Kidney (tissue), 14 donors: ENCODE data around the gene EID1. TPM values are rescaled to one million over a fixed set of nuclear protein-coding genes. Genes with fewer than 3 reads are reported as not detected.

Experiments used
- DNase-seq, 5 donors: peaks; one replicate each; pipeline ENCODE4 v3.0.0-alpha.2; 2013 to 2020
- FAIRE-seq: peaks from 2 replicates; lab custom pipeline; 2012; peaks lifted over from hg19 to GRCh38; lab: Jason Lieb, UNC
- H3K27ac ChIP-seq, 2 donors: one replicate each; pipeline ENCODE4 v1.7.0; 2013; ENCODE audit warnings: low read depth in 2 of 2, low read length in 2 of 2, inconsistent platforms in 1 of 2
- H3K27me3 ChIP-seq: one replicate; pipeline ENCODE4 v1.7.1; 2013; ENCODE audit warnings: low read length, inconsistent platforms; ENCODE audit not compliant: control insufficient read depth, insufficient read depth
- H3K36me3 ChIP-seq, 3 donors: one replicate each; pipeline versions ENCODE4 v1.7.0 to v1.7.1; 2013; ENCODE audit warnings: low read length in 3 of 3, control low read depth in 1 of 3, inconsistent platforms in 1 of 3; ENCODE audit not compliant: insufficient read depth in 3 of 3, control insufficient read depth in 2 of 3
- H3K4me1 ChIP-seq, 3 donors: one replicate each; pipeline versions ENCODE4 v1.7.0 to v1.7.1; 2013; ENCODE audit warnings: low read length in 3 of 3, inconsistent platforms in 1 of 3, low read depth in 1 of 3; ENCODE audit not compliant: control insufficient read depth in 2 of 3, insufficient read depth in 2 of 3
- H3K4me3 ChIP-seq, 3 donors: one replicate each; pipeline versions ENCODE4 v1.7.0 to v1.8.1; 2013; ENCODE audit warnings: low read length in 3 of 3, control low read depth in 1 of 3, inconsistent platforms in 1 of 3
- H3K9ac ChIP-seq, 3 donors: one replicate each; pipeline versions ENCODE4 v1.7.0 to v1.7.1; 2013; ENCODE audit warnings: low read length in 3 of 3, control low read depth in 1 of 3, inconsistent platforms in 1 of 3
- H3K9me3 ChIP-seq, 3 donors: one replicate each; pipeline versions ENCODE4 v1.7.0 to v1.7.1; 2013; ENCODE audit warnings: low read length in 3 of 3, control low read depth in 1 of 3, inconsistent platforms in 1 of 3; ENCODE audit not compliant: control insufficient read depth in 2 of 3, insufficient read depth in 1 of 3
- CTCF ChIP-seq: IDR thresholded peaks from 3 replicates; pipeline ENCODE4 v1.5.1; 2012; ENCODE audit warnings: mild to moderate bottlenecking, moderate library complexity, borderline replicate concordance; ENCODE audit not compliant: insufficient read depth; ENCODE audit errors: extremely low read depth
- intact Hi-C: fragments of 100-400 bp; cut with DNase I; formaldehyde crosslinking; loops from one replicate; pipeline ENCODE4 v1.11.1; 2022
- polyA plus RNA-seq: library from polyadenylated mRNA; stranded (reverse); fragments of 350-450 nt; fragmentation: Illumina TruSeq; extraction: RNeasy Lipid Tissue Mini Kit (QIAGEN cat#74804); gene quantifications from one replicate; pipeline ENCODE4 v1.2.3, GENCODE V29; 2014; ENCODE audit warnings: low read depth, low replicate concordance; ENCODE audit not compliant: insufficient read depth
- total RNA-seq: library from RNA; stranded (reverse); fragmentation: NEBNext Ultra II Directional; extraction: Animal tissue kit (Norgen Biotek cat#: 25700); gene quantifications from one replicate; pipeline ENCODE4 v1.2.1, GENCODE V29; 2021
- donor health status: control.
- donor health status: control.
- donor health status: control.
- donor health status: control.
- donor health status: control.
- donor health status: DM: yes; HTN: yes; CAD: no.
- donor health status: Normal renal cell carcinoma (clear cell type).

The EID1 gene
- total and polyA plus RNA-seq, 2 donors from 2014 or later: 119 to 123 TPM

GRCh38 chr15:48929661-48930060 lies 51.7 kb downstream of the EID1 start:
- H3K9ac ChIP-seq: no peak overlapping the region
- intact Hi-C loops: no loop called here
- H3K4me1 ChIP-seq: no peaks in the 10 kb centered on the region
- no peak for DNase-seq
- H3K27ac ChIP-seq: no peak overlapping the region
- no peak overlapping the region for H3K4me3 ChIP-seq
- H3K9me3 ChIP-seq: no peaks in the 10 kb centered on the region
- no peaks in the 10 kb centered on the region for H3K36me3 ChIP-seq
- H3K27me3 ChIP-seq: no peaks in the 10 kb centered on the region
- TF ChIP-seq CTCF: no peak
- FAIRE-seq: no peak

Other genes starting within 250 kb of the EID1 start
- gene FBN1, start 232.4 kb upstream of the EID1 start, total RNA-seq: 30.8 TPM
- gene FBN1, start 232.4 kb upstream of the EID1 start, polyA plus RNA-seq: 2.4 TPM
- gene CEP152, start 67.1 kb upstream of the EID1 start, total RNA-seq: 4.5 TPM
- 1.4 TPM for gene CEP152, start 67.1 kb upstream of the EID1 start, polyA plus RNA-seq
- 0.50 TPM for gene SHC4, start 85.8 kb downstream of the EID1 start, total RNA-seq
- gene SHC4, start 85.8 kb downstream of the EID1 start, polyA plus RNA-seq: 0.47 TPM
- gene SECISBP2L, start 168.3 kb downstream of the EID1 start, total RNA-seq: 67.0 TPM
- gene SECISBP2L, start 168.3 kb downstream of the EID1 start, polyA plus RNA-seq: 10.2 TPM